Bronchus fibroblast of lung (primary cell): ENCODE results near the gene SLC17A3. TPM values are rescaled to one million over a fixed set of nuclear protein-coding genes. Genes with fewer than 3 reads are reported as not detected.

ENCODE experiments used
- total RNA-seq: library from RNA; depleted of rRNA; stranded (reverse); fragments of >200 nt; gene quantifications from 2 replicates; pipeline ENCODE4 v1.2.3, GENCODE V29; 2015

SLC17A3 gene, protein sequence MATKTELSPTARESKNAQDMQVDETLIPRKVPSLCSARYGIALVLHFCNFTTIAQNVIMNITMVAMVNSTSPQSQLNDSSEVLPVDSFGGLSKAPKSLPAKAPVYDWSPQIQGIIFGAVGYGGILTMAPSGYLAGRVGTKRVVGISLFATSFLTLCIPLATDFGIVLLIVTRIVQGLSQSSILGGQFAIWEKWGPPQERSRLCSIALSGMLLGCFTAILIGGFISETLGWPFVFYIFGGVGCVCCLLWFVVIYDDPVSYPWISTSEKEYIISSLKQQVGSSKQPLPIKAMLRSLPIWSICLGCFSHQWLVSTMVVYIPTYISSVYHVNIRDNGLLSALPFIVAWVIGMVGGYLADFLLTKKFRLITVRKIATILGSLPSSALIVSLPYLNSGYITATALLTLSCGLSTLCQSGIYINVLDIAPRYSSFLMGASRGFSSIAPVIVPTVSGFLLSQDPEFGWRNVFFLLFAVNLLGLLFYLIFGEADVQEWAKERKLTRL
- total RNA-seq = not detected in 2 replicates

GRCh38 chr6:25874118-25874517 lies at the start of gene SLC17A3:
Gene SLC17A3 (minus strand): TSS chr6:25874243. CDS start chr6:25868387, 5,856 bp downstream.

GRCh38 chr6:25831532-25832306 lies 42.3 kb downstream of the SLC17A3 start, which contains the start of gene SLC17A1:
Gene SLC17A1 (minus strand): TSS chr6:25832052. CDS start chr6:25830557, 1,495 bp downstream.

Other genes with a start within 250 kb of the SLC17A3 start
- not detected in 2 replicates for gene SCGN, start 222.0 kb downstream of the SLC17A3 start, total RNA-seq
- not detected in 2 replicates for gene SLC17A4, start 119.5 kb downstream of the SLC17A3 start, total RNA-seq
- not detected in 2 replicates for gene SLC17A1, start 42.2 kb downstream of the SLC17A3 start, total RNA-seq
- gene SLC17A2, start 56.4 kb upstream of the SLC17A3 start, total RNA-seq = not detected in 2 replicates
- 3.9 and 4.0 TPM in 2 replicates for gene TRIM38, start 88.6 kb upstream of the SLC17A3 start, total RNA-seq
- gene HFE, start 213.2 kb upstream of the SLC17A3 start, total RNA-seq = 7.2 and 11.1 TPM in 2 replicates